GM12891 (cell line): ENCODE results near the gene RUNX2.

Experiments
- POLR2A ChIP-seq: IDR thresholded peaks from 2 replicates; pipeline ENCODE4 v1.6.1; 2011; ENCODE audit warnings: low read depth, low read length, control low read depth
- POLR2AphosphoS5 ChIP-seq: IDR thresholded peaks from 2 replicates; pipeline ENCODE4 v1.6.1; 2011; ENCODE audit warnings: low read depth, low read length, control low read depth
- POU2F2 ChIP-seq: IDR thresholded peaks from 2 replicates; pipeline ENCODE4 v1.6.1; 2011; ENCODE audit warnings: low read depth, mild to moderate bottlenecking, control low read depth, low read length, moderate library complexity
- SPI1 ChIP-seq: IDR thresholded peaks from 2 replicates; pipeline ENCODE4 v1.6.1; 2011; ENCODE audit warnings: low read depth, low read length, control low read depth
- TAF1 ChIP-seq: IDR thresholded peaks from 2 replicates; pipeline ENCODE4 v1.6.1; 2011; ENCODE audit warnings: low read depth, low read length, control low read depth

GRCh38 chr6:45664707-45665106 lies 336.6 kb downstream of the RUNX2 start:
- TF ChIP-seq SPI1 (no peak), POLR2A (no peak), POLR2AphosphoS5 (no peak), POU2F2 (no peak), TAF1 (no peak)
